HEK293 (cell line): ENCODE data around the gene PPP6R3.

Source experiments
- CTCF ChIA-PET: fragments of 350-600 bp; formaldehyde crosslinking; extraction: SDS; loops from one replicate; lab custom pipeline; 2021; ENCODE audit warnings: antibody characterized with exemption; lab: Yijun Ruan, JAX
- POLR2A ChIA-PET: fragments of 300-600 bp; formaldehyde crosslinking; extraction: SDS; loops from one replicate; lab custom pipeline; 2020; ENCODE audit warnings: antibody characterized with exemption, inconsistent platforms; lab: Yijun Ruan, JAX
- H3K27ac ChIP-seq: fragments of 200-500 bp; sonication (Bioruptor generic); 2 replicates; pipeline ENCODE4 v1.5.1; 2014; ENCODE audit warnings: low read depth, low read length, control low read depth, inconsistent platforms; ENCODE audit errors: extremely low read depth
- H3K36me3 ChIP-seq, 2 experiments: fragments of 200-500 bp in 1 of 2; sonication (Bioruptor generic) in 1 of 2; 1 replicate in 1 of 2; 2 replicates in 1 of 2; pipeline ENCODE4 v1.5.1; 2014 to 2017; ENCODE audit warnings: inconsistent platforms in 2 of 2, low read length in 2 of 2; ENCODE audit not compliant: control insufficient read depth in 2 of 2, insufficient read depth in 1 of 2
- H3K4me1 ChIP-seq: fragments of 200-500 bp; sonication (Bioruptor generic); 2 replicates; pipeline ENCODE4 v1.5.1; 2014; ENCODE audit warnings: mild to moderate bottlenecking, low read length, inconsistent platforms; ENCODE audit not compliant: control insufficient read depth, insufficient read depth
- H3K4me3 ChIP-seq: 2 replicates; pipeline ENCODE4 v1.5.1; 2011; ENCODE audit warnings: low read depth, mild to moderate bottlenecking, control low read depth, low read length, moderate library complexity
- H3K9me3 ChIP-seq: fragments of 200-500 bp; sonication (Bioruptor generic); 2 replicates; pipeline ENCODE4 v1.5.1; 2014; ENCODE audit warnings: low read depth, low read length, inconsistent platforms; ENCODE audit not compliant: control insufficient read depth, insufficient read depth
- HOXC10 ChIP-seq: sonication (generic); formaldehyde crosslinking; IDR thresholded peaks from 2 replicates; pipeline ENCODE4 v1.8.1; 2023; ENCODE audit warnings: mild to moderate bottlenecking, missing genetic modification reagents
- KLF1 ChIP-seq: fragments of 450-650 bp; formaldehyde crosslinking; IDR thresholded peaks from 2 replicates; pipeline ENCODE4 v1.5.1; 2016; ENCODE audit warnings: missing biosample characterization, missing genetic modification characterization
- KLF7 ChIP-seq: fragments of 450-650 bp; formaldehyde crosslinking; IDR thresholded peaks from 2 replicates; pipeline ENCODE4 v1.5.1; 2016; ENCODE audit warnings: missing biosample characterization, missing genetic modification characterization, borderline replicate concordance
- SCRT2 ChIP-seq: fragments of 450-650 bp; formaldehyde crosslinking; IDR thresholded peaks from 2 replicates; pipeline ENCODE4 v1.5.1; 2016; ENCODE audit warnings: missing biosample characterization, missing genetic modification characterization
- TCF7L2 ChIP-seq: IDR thresholded peaks from 2 replicates; pipeline ENCODE4 v1.6.1; 2011; ENCODE audit warnings: low read depth, mild to moderate bottlenecking, inconsistent platforms, low read length, moderate library complexity, borderline replicate concordance
- ZBTB6 ChIP-seq: fragments of 450-650 bp; formaldehyde crosslinking; IDR thresholded peaks from 2 replicates; pipeline ENCODE4 v1.5.1; 2017; ENCODE audit warnings: missing biosample characterization, missing genetic modification characterization
- ZBTB7A ChIP-seq: fragments of 450-650 bp; formaldehyde crosslinking; IDR thresholded peaks from 2 replicates; pipeline ENCODE4 v1.5.1; 2016; ENCODE audit warnings: low read depth, missing biosample characterization, missing genetic modification characterization
- ZNF211 ChIP-seq: fragments of 450-650 bp; formaldehyde crosslinking; IDR thresholded peaks from 2 replicates; pipeline ENCODE4 v1.5.1; 2016; ENCODE audit warnings: low read depth, missing biosample characterization, missing genetic modification characterization
- ZNF391 ChIP-seq: fragments of 450-650 bp; formaldehyde crosslinking; IDR thresholded peaks from 2 replicates; pipeline ENCODE4 v1.5.1; 2016; ENCODE audit warnings: low read depth, missing biosample characterization, missing genetic modification characterization, borderline replicate concordance
- ZNF473 ChIP-seq: fragments of 450-650 bp; formaldehyde crosslinking; IDR thresholded peaks from 2 replicates; pipeline ENCODE4 v1.5.1; 2017; ENCODE audit warnings: missing biosample characterization, missing genetic modification characterization
- ZNF560 ChIP-seq: fragments of 450-650 bp; formaldehyde crosslinking; IDR thresholded peaks from 2 replicates; pipeline ENCODE4 v1.5.1; 2017; ENCODE audit warnings: missing biosample characterization, missing genetic modification characterization, borderline replicate concordance
- ZNF571 ChIP-seq: fragments of 450-650 bp; formaldehyde crosslinking; IDR thresholded peaks from 2 replicates; pipeline ENCODE4 v1.5.0; 2017; ENCODE audit warnings: missing biosample characterization, missing genetic modification characterization
- ZNF664 ChIP-seq: fragments of 450-650 bp; formaldehyde crosslinking; IDR thresholded peaks from 2 replicates; pipeline ENCODE4 v1.5.1; 2016; ENCODE audit warnings: missing biosample characterization, missing genetic modification characterization
- ZNF830 ChIP-seq: fragments of 450-650 bp; IDR thresholded peaks from 2 replicates; pipeline ENCODE4 v1.5.0; 2018; ENCODE audit warnings: missing biosample characterization, missing genetic modification characterization, low read depth, mild to moderate bottlenecking, moderate library complexity
- ZNF837 ChIP-seq: fragments of 450-650 bp; formaldehyde crosslinking; IDR thresholded peaks from 2 replicates; pipeline ENCODE4 v1.5.1; 2016; ENCODE audit warnings: missing biosample characterization, missing genetic modification characterization
- ZNF843 ChIP-seq: fragments of 450-650 bp; formaldehyde crosslinking; IDR thresholded peaks from 2 replicates; pipeline ENCODE4 v1.5.1; 2016; ENCODE audit warnings: missing biosample characterization, missing genetic modification characterization
- TF ChIP-seq, protein P1 (sequence below): fragments of 450-650 bp; formaldehyde crosslinking; IDR thresholded peaks from 2 replicates; pipeline ENCODE4 v1.5.1; 2016; ENCODE audit warnings: missing biosample characterization, missing genetic modification characterization

Gene PPP6R3

DNA sequence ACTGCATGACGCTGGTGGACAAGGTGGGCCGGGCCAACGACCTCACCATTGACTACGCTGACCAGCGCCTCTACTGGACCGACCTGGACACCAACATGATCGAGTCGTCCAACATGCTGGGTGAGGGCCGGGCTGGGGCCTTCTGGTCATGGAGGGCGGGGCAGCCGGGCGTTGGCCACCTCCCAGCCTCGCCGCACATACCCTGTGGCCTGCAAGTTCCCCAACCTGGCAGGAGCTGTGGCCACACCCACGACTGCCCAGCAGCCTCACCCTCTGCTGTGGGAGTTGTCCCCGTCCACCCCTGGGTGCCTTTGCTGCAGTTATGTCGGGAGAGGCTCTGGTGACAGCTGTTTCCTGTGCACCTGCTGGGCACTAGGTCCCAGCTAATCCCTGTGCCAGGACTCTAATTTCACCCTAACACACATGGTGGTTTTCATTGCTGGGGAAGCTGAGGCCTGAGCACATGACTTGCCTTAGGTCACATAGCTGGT lies 49.0 kb upstream of the PPP6R3 start:
- Histone ChIP-seq H3K4me1 (no peaks in the 10 kb centered on the region), H3K4me3 (no peak overlapping the region), H3K9me3 (no peaks in the 10 kb centered on the region), H3K36me3 (peaks cover 4 to 75% of the 10 kb centered on the region in 2 experiments; a peak in 2 of 3 replicates), H3K27ac (no peak overlapping the region)
- ChIA-PET CTCF (interaction anchor here (0.6 kb wide), 1 partner anchor 30 kb away, joined by 4 read pairs; no protein-coding TSS in a partner anchor), POLR2A (no interaction called here)
- TF ChIP-seq ZNF664 (no peak), KLF1 (tag by site-specific recombination) (peak; percentile 81)

- TF ChIP-seq ZNF560 (tag by site-specific recombination) (no peak), ZNF830 (tag by site-specific recombination) (no peak), SCRT2 (tag by site-specific recombination) (peak; percentile 31; the same call in 1 of the 2 replicates), KLF7 (tag by site-specific recombination) (no peak), ZBTB6 (no peak), ZNF837 (tag by site-specific recombination) (no peak)
- Histone ChIP-seq H3K27ac (no peak overlapping the region), H3K4me1 (no peaks in the 10 kb centered on the region), H3K4me3 (no peak overlapping the region), H3K9me3 (no peaks in the 10 kb centered on the region), H3K36me3 (peaks cover 4 to 76% of the 10 kb centered on the region in 2 experiments; a peak in 2 of 3 replicates)
- CTCF ChIA-PET: no interaction called here
- POLR2A ChIA-PET: no interaction called here
Measured at GRCh38 chr11:68412593-68413475, 47.7 kb upstream of the PPP6R3 start.

DNA sequence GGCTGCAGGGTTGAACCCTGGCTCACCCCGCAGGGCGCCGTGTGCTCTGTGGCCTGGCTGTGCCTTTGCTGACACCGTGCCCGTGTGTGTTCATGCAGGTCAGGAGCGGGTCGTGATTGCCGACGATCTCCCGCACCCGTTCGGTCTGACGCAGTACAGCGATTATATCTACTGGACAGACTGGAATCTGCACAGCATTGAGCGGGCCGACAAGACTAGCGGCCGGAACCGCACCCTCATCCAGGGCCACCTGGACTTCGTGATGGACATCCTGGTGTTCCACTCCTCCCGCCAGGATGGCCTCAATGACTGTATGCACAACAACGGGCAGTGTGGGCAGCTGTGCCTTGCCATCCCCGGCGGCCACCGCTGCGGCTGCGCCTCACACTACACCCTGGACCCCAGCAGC lies 47.0 kb upstream of the PPP6R3 start:
- H3K4me1 ChIP-seq: no peaks in the 10 kb centered on the region
- ChIA-PET POLR2A (no interaction called here), CTCF (no interaction called here)
- no peaks in the 10 kb centered on the region for H3K9me3 ChIP-seq
- no peak overlapping the region for H3K27ac ChIP-seq
- no peak overlapping the region for H3K4me3 ChIP-seq
- H3K36me3 ChIP-seq: peaks cover 2 to 75% of the 10 kb centered on the region in 2 experiments; a peak in 2 of 3 replicates
- TF ChIP-seq, protein P1, sequence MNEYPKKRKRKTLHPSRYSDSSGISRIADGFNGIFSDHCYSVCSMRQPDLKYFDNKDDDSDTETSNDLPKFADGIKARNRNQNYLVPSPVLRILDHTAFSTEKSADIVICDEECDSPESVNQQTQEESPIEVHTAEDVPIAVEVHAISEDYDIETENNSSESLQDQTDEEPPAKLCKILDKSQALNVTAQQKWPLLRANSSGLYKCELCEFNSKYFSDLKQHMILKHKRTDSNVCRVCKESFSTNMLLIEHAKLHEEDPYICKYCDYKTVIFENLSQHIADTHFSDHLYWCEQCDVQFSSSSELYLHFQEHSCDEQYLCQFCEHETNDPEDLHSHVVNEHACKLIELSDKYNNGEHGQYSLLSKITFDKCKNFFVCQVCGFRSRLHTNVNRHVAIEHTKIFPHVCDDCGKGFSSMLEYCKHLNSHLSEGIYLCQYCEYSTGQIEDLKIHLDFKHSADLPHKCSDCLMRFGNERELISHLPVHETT (tag by site-specific recombination): no peak
- TF ChIP-seq HOXC10: no peak
- TF ChIP-seq TCF7L2: no peak
- TF ChIP-seq ZNF391 (tag by site-specific recombination): no peak

DNA sequence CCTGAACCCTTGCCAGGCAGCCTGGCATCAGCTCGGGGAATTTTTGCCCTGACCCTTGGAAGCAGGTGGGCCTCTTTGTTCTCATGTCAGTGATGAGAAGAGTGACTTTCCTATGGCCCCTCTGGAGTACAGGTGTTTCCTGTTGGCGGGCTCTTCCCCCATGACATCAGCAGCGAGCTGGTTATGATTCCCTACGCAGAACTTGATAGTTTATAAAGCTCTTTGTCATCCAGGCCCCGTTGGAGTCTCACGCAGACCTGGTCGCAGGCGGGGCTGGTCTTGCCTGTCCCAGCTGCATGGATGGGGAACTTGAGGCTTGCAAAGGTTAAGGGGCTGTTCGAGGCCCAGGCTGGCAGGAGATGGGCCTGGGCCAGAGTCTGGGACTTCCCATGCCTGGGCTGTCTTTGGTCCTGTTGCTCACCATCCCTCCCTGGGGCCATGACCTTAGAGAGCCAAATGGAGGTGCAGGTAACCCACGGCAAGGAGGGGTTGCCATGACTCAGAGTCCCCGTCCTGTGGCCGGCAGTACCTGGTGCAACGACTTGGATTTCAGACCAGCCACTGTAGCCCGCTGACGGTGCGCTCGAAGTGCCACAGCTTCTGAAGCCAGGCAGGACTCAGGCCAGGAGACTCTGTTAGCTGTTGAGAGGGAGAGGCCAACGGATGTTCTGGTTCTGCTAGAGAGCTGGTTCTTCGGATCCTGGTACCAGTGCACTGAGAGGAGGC lies 45.9 kb upstream of the PPP6R3 start:
- H3K4me1 ChIP-seq: no peaks in the 10 kb centered on the region
- peaks cover 0 to 73% of the 10 kb centered on the region in 2 experiments; a peak in 2 of 3 replicates for H3K36me3 ChIP-seq
- H3K4me3 ChIP-seq: no peak overlapping the region
- no peak for TF ChIP-seq ZBTB7A
- no peak for TF ChIP-seq ZNF211 (tag by site-specific recombination)
- no peak for TF ChIP-seq ZNF571 (tag by site-specific recombination)
- no peak for TF ChIP-seq ZNF843
- no peak for TF ChIP-seq ZNF473 (tag by site-specific recombination)
- CTCF ChIA-PET: no interaction called here
- POLR2A ChIA-PET: no interaction called here
- H3K27ac ChIP-seq: no peak overlapping the region
- no peaks in the 10 kb centered on the region for H3K9me3 ChIP-seq
